HCT116 (cell line): ENCODE results near the gene CES5A. TPM values are rescaled to one million over a fixed set of nuclear protein-coding genes. Genes with fewer than 3 reads are reported as not detected.
"Not testable (repeated sequence)": the region's sequence is repeated elsewhere in the genome, so short reads cannot be mapped to it uniquely, and the experiment has no call there.

Source experiments
- ATAC-seq: fragments of 200-7000 bp; cut with Tn5 transposase; 2 replicates; pipeline ENCODE4 v1.9.1; 2020; ENCODE audit warnings: mild to moderate bottlenecking, moderate library complexity
- BruUV-seq: library from RNA; stranded (reverse); fragments of 400-500 nt; replicated peaks from 2 replicates; lab custom pipeline; 2021; lab: Mats Ljungman, UMichigan
- CTCF ChIA-PET: fragments of 300-600 bp; sonication (Branson Sonifier 250); formaldehyde crosslinking; loops from one replicate; lab custom pipeline; 2021; ENCODE audit warnings: antibody characterized with exemption; lab: Charles Lee
- POLR2A ChIA-PET: fragments of 300-600, 350-600 bp; sonication (Branson Sonifier 250); formaldehyde crosslinking; loops from one replicate; lab custom pipeline; 2021; ENCODE audit warnings: antibody characterized with exemption; lab: Charles Lee
- RAD21 ChIA-PET, 2 experiments: fragments of 300-600 bp; sonication (Branson Sonifier 250); formaldehyde crosslinking; loops; one replicate each; lab custom pipeline; 2023; ENCODE audit warnings: low total read pairs in 2 of 2; ENCODE audit not compliant: uncharacterized antibody in 2 of 2, unreplicated experiment in 2 of 2, low non-redundant PET in 1 of 2; lab: Charles Lee
- DNase-seq: peaks from one replicate; pipeline ENCODE4 v3.0.0-alpha.2; 2010; ENCODE audit warnings: low read depth, low spot score
- H2AFZ ChIP-seq: fragments of 200-600 bp; shearing (Covaris generic), sonication (generic); 2 replicates; pipeline ENCODE4 v1.6.1; 2017; ENCODE audit warnings: low read depth, mixed run types, mixed read lengths, antibody characterized with exemption, low read length; ENCODE audit not compliant: poor library complexity, severe bottlenecking
- H3K27ac ChIP-seq: 2 replicates; pipeline ENCODE4 v1.5.1; 2012; ENCODE audit warnings: low read depth, low read length
- H3K27me3 ChIP-seq: fragments of 200-600 bp; sonication (generic); 2 replicates; pipeline ENCODE4 v1.6.1; 2016; ENCODE audit warnings: mixed run types, low read length, mixed read lengths; ENCODE audit not compliant: insufficient read depth
- H3K36me3 ChIP-seq, 2 experiments: fragments of 200-500 bp in 1 of 2; fragments of 200-600 bp in 1 of 2; sonication (Bioruptor generic) in 1 of 2; sonication (generic) in 1 of 2; 2 replicates each; pipeline versions ENCODE4 v1.5.1 to v1.6.1; 2014 to 2016; ENCODE audit warnings: low read length in 2 of 2, inconsistent platforms in 1 of 2, mixed read lengths in 1 of 2, mixed run types in 1 of 2; ENCODE audit not compliant: insufficient read depth in 2 of 2, control insufficient read depth in 1 of 2
- H3K4me1 ChIP-seq, 2 experiments: fragments of 200-600 bp in 1 of 2; sonication (generic) in 1 of 2; 2 replicates each; pipeline versions ENCODE4 v1.5.1 to v1.6.1; 2012 to 2017; ENCODE audit warnings: low read length in 2 of 2, inconsistent platforms in 1 of 2, mild to moderate bottlenecking in 1 of 2, mixed read lengths in 1 of 2, mixed run types in 1 of 2, moderate library complexity in 1 of 2; ENCODE audit not compliant: insufficient read depth in 2 of 2, control insufficient read depth in 1 of 2
- H3K4me2 ChIP-seq: fragments of 200-600 bp; sonication (generic); 2 replicates; pipeline ENCODE4 v1.6.1; 2017; ENCODE audit warnings: mixed run types, low read length, mixed read lengths
- H3K4me3 ChIP-seq, 2 experiments: fragments of 200-600 bp in 1 of 2; sonication (generic) in 1 of 2; replicated peaks in 1 of 2; 2 replicates each; pipeline ENCODE4 v1.5.1; 2011 to 2016; ENCODE audit warnings: low read length in 2 of 2, control low read depth in 1 of 2, low read depth in 1 of 2, mild to moderate bottlenecking in 1 of 2, mixed read lengths in 1 of 2, mixed run types in 1 of 2
- H3K79me2 ChIP-seq: fragments of 200-600 bp; sonication (generic); 2 replicates; pipeline ENCODE4 v1.6.1; 2017; ENCODE audit warnings: mild to moderate bottlenecking, mixed run types, low read length, moderate library complexity, mixed read lengths; ENCODE audit not compliant: insufficient read depth
- H3K9ac ChIP-seq: fragments of 200-600 bp; sonication (generic); 2 replicates; pipeline ENCODE4 v1.6.1; 2016; ENCODE audit warnings: low read length, mixed read lengths
- H3K9me2 ChIP-seq: fragments of 200-600 bp; sonication (generic), shearing (Covaris generic); 2 replicates; pipeline ENCODE4 v1.6.1; 2017; ENCODE audit warnings: mixed run types, mild to moderate bottlenecking, moderate library complexity; ENCODE audit not compliant: insufficient read depth
- H3K9me3 ChIP-seq, 2 experiments: fragments of 200-500 bp in 1 of 2; fragments of 200-600 bp in 1 of 2; sonication (Bioruptor generic) in 1 of 2; sonication (generic) in 1 of 2; 2 replicates each; pipeline ENCODE4 v1.6.1; 2014 to 2017; ENCODE audit warnings: low read length in 2 of 2, mixed read lengths in 2 of 2, inconsistent platforms in 1 of 2, low read depth in 1 of 2, mild to moderate bottlenecking in 1 of 2, mixed run types in 1 of 2, moderate library complexity in 1 of 2; ENCODE audit not compliant: control insufficient read depth in 1 of 2, insufficient read depth in 1 of 2
- H4K20me1 ChIP-seq: fragments of 200-600 bp; sonication (generic), shearing (Covaris generic); 2 replicates; pipeline ENCODE4 v1.6.1; 2017; ENCODE audit warnings: mixed run types, mild to moderate bottlenecking, moderate library complexity; ENCODE audit not compliant: insufficient read depth
- EGR1 ChIP-seq: IDR thresholded peaks from 2 replicates; pipeline ENCODE4 v1.6.1; 2012; ENCODE audit warnings: low read depth
- EZH2 ChIP-seq: fragments of 200-600 bp; sonication (generic); IDR thresholded peaks from 2 replicates; pipeline ENCODE4 v1.6.1; 2017; ENCODE audit warnings: antibody characterized with exemption, mixed run types
- EZH2phosphoT487 ChIP-seq: fragments of 200-600 bp; IDR thresholded peaks from 2 replicates; pipeline ENCODE4 v1.6.1; 2018; ENCODE audit warnings: antibody characterized with exemption, borderline replicate concordance
- JUND ChIP-seq: IDR thresholded peaks from 2 replicates; pipeline ENCODE4 v1.6.1; 2012
- POLR2AphosphoS5 ChIP-seq: IDR thresholded peaks from 2 replicates; pipeline ENCODE4 v1.6.1; 2011; ENCODE audit warnings: mild to moderate bottlenecking, low read depth, low read length, moderate library complexity
- SP1 ChIP-seq: IDR thresholded peaks from 2 replicates; pipeline ENCODE4 v1.6.1; 2012; ENCODE audit warnings: low read depth
- YY1 ChIP-seq: IDR thresholded peaks from 2 replicates; pipeline ENCODE4 v1.6.1; 2011; ENCODE audit warnings: low read length, low read depth, moderate library complexity, mild to moderate bottlenecking; ENCODE audit not compliant: insufficient replicate concordance; ENCODE audit errors: extremely low read depth
- ZNF274 ChIP-seq: fragments of 200-500 bp; sonication (Bioruptor generic); IDR thresholded peaks from 2 replicates; pipeline ENCODE4 v1.6.1; 2014; ENCODE audit warnings: mild to moderate bottlenecking, low read depth, low read length, inconsistent platforms
- intact Hi-C: fragments of 100-400 bp; cut with micrococcal nuclease; formaldehyde crosslinking; loops from 2 replicates; pipeline ENCODE4 v1.10.0; 2022
- total RNA-seq: library from RNA; stranded (reverse); gene quantifications from one replicate; pipeline ENCODE4 v1.2.1, GENCODE V29; 2021; ENCODE audit not compliant: unreplicated experiment
- TF ChIP-seq, protein P1 (sequence below): IDR thresholded peaks from 2 replicates; pipeline ENCODE4 v1.6.1; 2011; ENCODE audit warnings: mild to moderate bottlenecking, low read length, moderate library complexity; ENCODE audit not compliant: insufficient replicate concordance; ENCODE audit errors: extremely low read depth
- TF ChIP-seq, protein P2 (sequence below): IDR thresholded peaks from 2 replicates; pipeline ENCODE4 v1.6.1; 2012
- TF ChIP-seq, protein P3 (sequence below), 3 experiments: fragments of 200-600 bp in 1 of 3; sonication (generic) in 1 of 3; IDR thresholded peaks in 2 of 3; conservative IDR thresholded peaks in 1 of 3; 2 replicates each; pipeline ENCODE4 v1.5.1; 2012 to 2017; ENCODE audit warnings: low read depth in 2 of 3, low read length in 2 of 3, antibody characterized with exemption in 1 of 3, borderline replicate concordance in 1 of 3, control low read depth in 1 of 3, mild to moderate bottlenecking in 1 of 3, mixed read lengths in 1 of 3, mixed run types in 1 of 3, moderate library complexity in 1 of 3; ENCODE audit not compliant: insufficient read depth in 1 of 3

CES5A gene
- total RNA-seq, 1 experiment from 2014 or later, result not detected

DNA sequence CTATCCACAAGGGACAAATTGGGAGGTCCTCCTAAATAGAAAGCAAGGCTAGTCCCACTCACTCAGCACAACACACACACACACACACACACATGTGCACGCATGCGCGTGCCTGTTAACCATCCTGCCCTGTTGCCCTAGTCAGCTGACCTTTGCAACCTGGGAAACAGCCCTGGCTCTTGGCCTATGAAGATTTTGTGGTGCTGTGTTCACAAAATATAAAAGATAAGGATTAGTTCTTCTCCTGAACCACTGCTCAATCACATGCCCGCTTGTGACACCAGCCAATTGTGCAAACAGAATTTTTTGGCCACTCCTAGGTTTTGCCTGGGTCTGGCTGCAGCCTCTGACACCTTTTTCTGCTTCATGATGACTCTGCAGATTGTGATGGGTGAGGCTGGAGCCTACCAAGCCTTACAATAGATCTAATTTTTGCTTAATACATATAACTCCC lies 39.0 kb downstream of the CES5A start (continued):
- TF ChIP-seq EZH2phosphoT487, result no peak
- TF ChIP-seq, protein P1, sequence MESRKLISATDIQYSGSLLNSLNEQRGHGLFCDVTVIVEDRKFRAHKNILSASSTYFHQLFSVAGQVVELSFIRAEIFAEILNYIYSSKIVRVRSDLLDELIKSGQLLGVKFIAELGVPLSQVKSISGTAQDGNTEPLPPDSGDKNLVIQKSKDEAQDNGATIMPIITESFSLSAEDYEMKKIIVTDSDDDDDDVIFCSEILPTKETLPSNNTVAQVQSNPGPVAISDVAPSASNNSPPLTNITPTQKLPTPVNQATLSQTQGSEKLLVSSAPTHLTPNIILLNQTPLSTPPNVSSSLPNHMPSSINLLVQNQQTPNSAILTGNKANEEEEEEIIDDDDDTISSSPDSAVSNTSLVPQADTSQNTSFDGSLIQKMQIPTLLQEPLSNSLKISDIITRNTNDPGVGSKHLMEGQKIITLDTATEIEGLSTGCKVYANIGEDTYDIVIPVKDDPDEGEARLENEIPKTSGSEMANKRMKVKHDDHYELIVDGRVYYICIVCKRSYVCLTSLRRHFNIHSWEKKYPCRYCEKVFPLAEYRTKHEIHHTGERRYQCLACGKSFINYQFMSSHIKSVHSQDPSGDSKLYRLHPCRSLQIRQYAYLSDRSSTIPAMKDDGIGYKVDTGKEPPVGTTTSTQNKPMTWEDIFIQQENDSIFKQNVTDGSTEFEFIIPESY, result no peak
- TF ChIP-seq JUND, result no peak

DNA sequence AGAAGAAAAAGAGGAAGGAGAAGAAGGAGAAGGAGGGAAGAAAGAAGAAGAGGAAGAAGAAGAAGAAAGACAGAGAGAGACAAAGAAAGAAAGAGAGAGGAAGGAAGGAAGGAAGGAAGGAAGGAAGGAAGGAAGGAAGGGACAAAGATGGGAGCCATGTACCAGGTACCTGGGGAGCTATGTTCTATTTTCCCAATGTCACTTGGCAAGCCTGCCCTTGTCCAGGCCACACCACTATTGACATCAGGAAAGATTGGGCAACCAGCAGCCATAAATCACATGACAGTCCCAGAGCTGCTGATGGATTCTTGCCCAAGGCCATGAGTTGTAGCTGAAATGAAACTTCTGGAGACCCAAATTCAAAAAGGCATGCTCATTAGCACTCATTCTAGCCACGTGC lies 39.6 kb downstream of the CES5A start:
- Histone ChIP-seq H3K27me3 (0 out of 2 replicates have a peak, but pooled peaks cover 5% of the 10 kb centered on the region), H4K20me1 (no peaks in the 10 kb centered on the region), H3K4me1 (no peaks in the 10 kb centered on the region)
- intact Hi-C loops, result no loop called here
- no TSS peak for BruUV-seq
- TF ChIP-seq POLR2AphosphoS5 (no peak), EZH2 (no peak), EGR1 (no peak), ZNF274 (no peak), YY1 (no peak), SP1 (no peak)
- TF ChIP-seq, protein P2, sequence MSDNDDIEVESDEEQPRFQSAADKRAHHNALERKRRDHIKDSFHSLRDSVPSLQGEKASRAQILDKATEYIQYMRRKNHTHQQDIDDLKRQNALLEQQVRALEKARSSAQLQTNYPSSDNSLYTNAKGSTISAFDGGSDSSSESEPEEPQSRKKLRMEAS, result no peak
- TF ChIP-seq, protein P3, sequence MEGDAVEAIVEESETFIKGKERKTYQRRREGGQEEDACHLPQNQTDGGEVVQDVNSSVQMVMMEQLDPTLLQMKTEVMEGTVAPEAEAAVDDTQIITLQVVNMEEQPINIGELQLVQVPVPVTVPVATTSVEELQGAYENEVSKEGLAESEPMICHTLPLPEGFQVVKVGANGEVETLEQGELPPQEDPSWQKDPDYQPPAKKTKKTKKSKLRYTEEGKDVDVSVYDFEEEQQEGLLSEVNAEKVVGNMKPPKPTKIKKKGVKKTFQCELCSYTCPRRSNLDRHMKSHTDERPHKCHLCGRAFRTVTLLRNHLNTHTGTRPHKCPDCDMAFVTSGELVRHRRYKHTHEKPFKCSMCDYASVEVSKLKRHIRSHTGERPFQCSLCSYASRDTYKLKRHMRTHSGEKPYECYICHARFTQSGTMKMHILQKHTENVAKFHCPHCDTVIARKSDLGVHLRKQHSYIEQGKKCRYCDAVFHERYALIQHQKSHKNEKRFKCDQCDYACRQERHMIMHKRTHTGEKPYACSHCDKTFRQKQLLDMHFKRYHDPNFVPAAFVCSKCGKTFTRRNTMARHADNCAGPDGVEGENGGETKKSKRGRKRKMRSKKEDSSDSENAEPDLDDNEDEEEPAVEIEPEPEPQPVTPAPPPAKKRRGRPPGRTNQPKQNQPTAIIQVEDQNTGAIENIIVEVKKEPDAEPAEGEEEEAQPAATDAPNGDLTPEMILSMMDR (IDR thresholded peaks at IDR 0.05 in 2 of 3, conservative IDR thresholded peaks at IDR 0.05 in 1 of 3; ENCODE audit: borderline replicate concordance in 1 of 3, insufficient read depth in 1 of 3, low read depth in 2 of 3, low read length in 2 of 3), result no peak
- TF ChIP-seq, all 23 proteins: peak for 0
- Histone ChIP-seq H3K79me2 (no peaks in the 10 kb centered on the region), H2AFZ (no peak overlapping the region), H3K9ac (no peak overlapping the region), H3K4me2 (no peak overlapping the region), H3K9me2 (no peaks in the 10 kb centered on the region), H3K36me3 (no peaks in the 10 kb centered on the region), H3K4me3 (no peak overlapping the region), H3K9me3 (no peaks in the 10 kb centered on the region), H3K27ac (no peak overlapping the region)
- DNase-seq, result no peak
- ATAC-seq, result no peak
- POLR2A ChIA-PET, result no interaction called here
- CTCF ChIA-PET, result no interaction called here
- RAD21 ChIA-PET, result no interaction called here

DNA sequence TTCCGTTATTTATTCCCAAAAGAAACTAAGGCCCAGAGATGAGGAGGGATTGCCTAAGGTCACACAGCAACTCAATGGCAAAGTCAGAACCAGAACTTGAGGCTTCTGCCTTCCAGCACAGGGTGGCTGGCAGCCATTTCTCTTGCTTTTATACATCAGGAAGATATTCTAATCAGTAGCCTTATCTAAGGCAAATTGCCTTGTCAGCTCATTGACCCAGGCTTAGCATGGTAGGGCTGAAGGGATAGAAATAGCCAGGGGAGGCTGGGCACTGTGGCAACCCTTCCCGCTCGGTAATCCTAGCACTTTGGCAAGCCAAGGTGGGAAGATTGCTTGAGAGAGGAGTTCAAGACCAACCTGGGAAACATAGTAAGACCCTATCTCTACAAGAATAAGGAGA lies 40.0 kb downstream of the CES5A start:
- DNase-seq, H3K4me2 ChIP-seq, H3K4me3 ChIP-seq, H3K9me3 ChIP-seq, RAD21 ChIA-PET, H3K4me1 ChIP-seq, POLR2A ChIA-PET, H3K36me3 ChIP-seq, H2AFZ ChIP-seq, intact Hi-C loops, H3K9ac ChIP-seq, H3K27ac ChIP-seq, H3K79me2 ChIP-seq, ATAC-seq, H3K27me3 ChIP-seq, BruUV-seq, H4K20me1 ChIP-seq, CTCF ChIA-PET, H3K9me2 ChIP-seq: not testable (repeated sequence)
